HG02973 (cell line): ENCODE measurements around the gene CCL8.

Experiments
- ATAC-seq: cut with Tn5 transposase; IDR thresholded peaks from one replicate; pipeline ENCODE4 v1.9.1; 2021; ENCODE audit warnings: moderate library complexity; ENCODE audit not compliant: unreplicated experiment

Gene CCL8

DNA sequence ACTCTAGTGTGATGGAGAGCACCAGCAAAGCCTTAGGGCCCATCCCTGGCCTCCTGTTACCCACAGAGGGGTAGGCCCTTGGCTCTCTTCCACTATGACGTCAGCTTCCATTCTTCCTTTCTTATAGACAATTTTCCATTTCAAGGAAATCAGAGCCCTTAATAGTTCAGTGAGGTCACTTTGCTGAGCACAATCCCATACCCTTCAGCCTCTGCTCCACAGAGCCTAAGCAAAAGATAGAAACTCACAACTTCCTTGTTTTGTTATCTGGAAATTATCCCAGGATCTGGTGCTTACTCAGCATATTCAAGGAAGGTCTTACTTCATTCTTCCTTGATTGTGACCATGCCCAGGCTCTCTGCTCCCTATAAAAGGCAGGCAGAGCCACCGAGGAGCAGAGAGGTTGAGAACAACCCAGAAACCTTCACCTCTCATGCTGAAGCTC, at the start of gene CCL8:
CCL8 (plus strand) TSS at position 397 of the 445 bp plus-strand sequence. CDS start 67 bp downstream, outside the sequence.
- no peak for ATAC-seq

DNA sequence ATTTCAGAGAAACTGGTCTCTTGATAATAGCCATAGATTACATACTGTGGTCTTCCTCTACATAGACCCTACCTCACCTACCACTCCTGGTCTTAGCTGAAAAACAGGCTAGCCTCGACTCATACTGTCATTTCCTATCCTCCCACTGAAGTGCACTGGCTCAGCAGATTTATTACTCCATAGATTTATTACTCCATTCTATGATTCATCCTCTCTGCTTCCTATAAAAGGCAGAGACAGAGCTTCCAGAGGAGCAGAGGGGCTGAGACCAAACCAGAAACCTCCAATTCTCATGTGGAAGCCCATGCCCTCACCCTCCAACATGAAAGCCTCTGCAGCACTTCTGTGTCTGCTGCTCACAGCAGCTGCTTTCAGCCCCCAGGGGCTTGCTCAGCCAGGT, 49.3 kb upstream of the CCL8 start, which contains the start of gene CCL7:
CCL7 (plus strand) TSS at position 253 of the 400 bp plus-strand sequence; CDS start at position 323, 70 bp downstream.
- ATAC-seq = no peak

DNA sequence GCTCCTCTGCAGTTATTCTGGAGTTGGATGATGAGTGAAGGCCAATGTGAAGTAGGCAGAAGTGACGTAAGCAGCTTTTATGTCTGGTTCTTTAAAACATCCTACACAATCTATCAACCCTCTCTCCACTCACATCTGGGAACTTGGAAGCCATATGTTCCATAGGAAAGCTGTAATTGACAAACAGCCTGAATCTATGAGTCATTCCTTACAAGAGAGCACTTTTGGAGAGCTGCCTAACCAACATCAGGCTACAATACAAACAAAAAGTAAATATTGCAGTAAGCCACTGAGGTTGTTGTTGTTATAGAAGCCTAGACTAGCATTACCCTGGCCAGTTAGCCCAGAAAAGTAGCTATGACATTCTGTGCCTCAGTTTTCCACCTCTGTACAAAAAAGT, 43.4 kb upstream of the CCL8 start:
- no peak for ATAC-seq

DNA sequence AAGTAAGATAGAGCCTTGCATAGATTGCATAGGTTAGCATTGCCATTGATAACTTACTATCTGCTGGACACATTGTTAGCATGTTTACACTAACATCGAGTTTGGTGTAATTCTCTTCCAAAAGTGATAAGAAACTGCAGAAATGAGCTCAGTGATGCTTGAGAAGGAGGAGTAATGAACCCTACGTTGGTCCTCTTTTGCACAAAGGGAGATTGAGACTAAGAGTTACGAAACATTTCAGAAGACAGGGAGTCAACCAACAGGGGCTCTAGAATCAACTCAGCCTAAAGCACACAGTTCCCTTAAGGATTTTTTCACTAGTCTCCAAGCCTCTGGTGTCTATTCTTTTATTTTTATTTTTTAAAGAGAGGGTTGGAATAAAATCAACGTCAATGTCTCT, 42.4 kb upstream of the CCL8 start:
- no peak for ATAC-seq

DNA sequence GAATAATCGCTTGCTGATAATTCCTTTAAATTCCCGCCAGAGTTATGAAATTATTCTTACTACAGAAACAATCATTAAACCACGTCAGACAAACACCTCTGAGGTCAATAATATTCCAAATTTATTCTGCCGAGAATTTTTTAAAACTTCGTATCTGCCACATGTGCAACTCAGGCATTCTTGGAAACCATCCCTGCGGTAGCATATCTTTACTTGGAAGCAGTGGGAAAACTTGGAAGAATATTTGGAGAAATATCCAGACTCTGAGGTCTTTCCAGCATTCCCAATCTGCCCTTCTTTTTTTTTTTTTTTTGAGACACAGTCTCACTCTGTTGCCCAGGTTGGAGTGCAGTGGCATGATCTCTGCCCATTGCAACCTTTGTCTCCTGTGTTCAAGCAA, 35.7 kb upstream of the CCL8 start:
- no peak for ATAC-seq

DNA sequence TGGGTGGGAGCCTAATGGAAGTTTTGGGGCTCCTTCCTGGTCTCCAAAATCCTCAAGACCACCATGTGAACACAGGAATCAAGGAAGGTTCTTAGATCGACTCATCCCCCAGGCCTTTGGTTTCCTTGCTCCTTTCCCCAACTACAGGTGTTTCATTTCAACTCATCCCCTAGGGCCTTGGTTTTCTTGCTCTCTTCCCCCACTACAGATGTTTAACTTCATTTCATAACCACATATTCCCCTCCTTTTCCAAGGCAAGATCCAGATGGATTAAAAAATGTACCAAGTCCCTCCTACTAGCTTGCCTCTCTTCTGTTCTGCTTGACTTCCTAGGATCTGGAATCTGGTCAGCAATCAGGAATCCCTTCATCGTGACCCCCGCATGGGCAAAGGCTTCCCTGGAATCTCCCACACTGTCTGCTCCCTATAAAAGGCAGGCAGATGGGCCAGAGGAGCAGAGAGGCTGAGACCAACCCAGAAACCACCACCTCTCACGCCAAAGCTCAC, 33.9 kb upstream of the CCL8 start, which contains the start of gene CCL11:
CCL11 (plus strand) TSS at position 457 of the 507 bp plus-strand sequence. CDS start 67 bp downstream, outside the sequence.
- ATAC-seq = no peak

- ATAC-seq = no peak
These were observed 31.4 kb upstream of the CCL8 start for GRCh38 chr17:34287875-34288274.

DNA sequence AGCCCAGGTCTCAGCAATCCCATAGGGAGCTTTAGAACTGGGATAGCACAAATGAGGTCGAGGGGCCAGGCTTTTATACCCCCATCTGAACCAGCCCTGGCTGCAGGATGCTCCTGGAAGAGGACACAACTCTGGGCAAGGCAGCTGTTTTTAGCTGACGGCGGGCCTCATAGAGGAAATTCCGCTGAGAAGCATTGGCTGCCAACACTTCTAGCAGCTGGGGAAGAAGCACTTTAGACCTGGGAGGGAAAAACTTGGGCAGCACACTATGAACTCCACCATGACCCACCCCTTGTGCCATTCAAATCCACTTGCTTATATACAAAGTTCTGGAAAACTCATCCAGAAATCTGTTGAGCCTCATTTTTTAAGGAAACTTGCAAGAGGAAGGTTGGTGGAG, 28.6 kb upstream of the CCL8 start:
- no peak for ATAC-seq

- no peak for ATAC-seq
These were observed 27.4 kb upstream of the CCL8 start for GRCh38 chr17:34291721-34292348.

DNA sequence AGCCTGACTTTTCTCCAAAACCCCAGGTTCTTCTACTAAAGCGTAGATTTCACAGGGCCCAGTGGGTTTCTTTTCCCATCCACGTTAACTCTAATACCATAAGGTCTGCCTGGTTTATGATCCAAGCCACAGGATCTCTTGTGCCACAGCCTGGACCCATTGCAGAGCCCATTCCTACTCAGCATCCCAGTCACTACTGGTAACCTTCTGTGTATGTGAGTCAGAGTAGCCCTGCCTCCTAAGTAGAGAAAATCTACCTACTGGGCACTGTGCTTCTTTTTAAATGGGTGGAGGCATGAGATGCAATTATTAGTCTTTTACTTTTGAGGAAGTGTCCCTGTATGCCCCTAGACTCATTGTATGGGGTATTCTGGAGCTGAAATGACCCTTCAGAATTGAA, 20.2 kb upstream of the CCL8 start:
- ATAC-seq = no peak

DNA sequence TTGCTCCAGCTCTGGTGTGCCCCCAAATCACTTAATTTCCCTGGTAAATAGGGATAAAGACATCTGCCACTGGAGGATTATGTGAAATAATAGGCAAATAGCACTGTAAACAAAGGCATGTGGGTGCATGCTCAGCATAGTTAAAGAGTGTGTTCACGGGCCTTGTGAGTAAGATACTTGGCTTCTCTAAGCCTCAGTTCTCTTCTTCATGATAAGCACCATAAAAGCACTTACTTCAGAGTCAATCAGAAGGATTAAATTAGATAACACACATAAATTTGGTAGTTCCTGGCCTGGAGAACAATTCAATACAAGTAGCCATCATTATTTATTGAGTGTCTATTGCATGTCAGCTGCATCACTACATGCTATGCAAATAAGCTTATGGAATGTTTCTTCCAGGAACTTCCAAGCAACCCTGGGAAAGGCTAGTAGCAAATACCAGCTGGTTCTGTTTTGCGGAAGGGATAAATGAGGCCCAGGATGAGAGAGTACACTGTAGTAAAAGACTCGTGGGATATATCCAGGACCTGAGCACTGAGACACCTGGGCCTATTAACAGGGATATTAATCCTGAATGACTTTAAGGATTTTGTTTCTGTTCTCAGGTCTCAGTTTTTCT, 19.2 kb upstream of the CCL8 start:
- no peak for ATAC-seq

GRCh38 chr17:34300652-34301370, 18.4 kb upstream of the CCL8 start:
- no peak for ATAC-seq

DNA sequence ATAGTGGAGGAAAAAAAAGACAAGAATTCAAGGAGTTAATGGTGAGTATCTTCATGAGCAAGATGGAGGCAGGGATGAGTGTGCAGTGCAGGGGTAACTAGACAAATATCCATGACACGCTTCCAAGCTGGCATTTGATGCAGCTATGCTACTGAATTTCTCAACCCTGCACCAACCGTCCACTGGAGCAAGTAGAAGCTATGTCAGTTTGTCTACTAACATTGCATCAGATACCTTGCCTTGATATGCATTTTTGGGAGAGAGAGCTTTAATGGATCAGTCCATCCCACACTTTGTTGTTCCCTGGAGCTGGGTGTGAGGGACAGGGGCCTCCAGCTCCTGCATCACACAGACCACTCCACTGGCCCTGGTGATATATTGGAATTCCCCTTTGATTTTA, 17.2 kb upstream of the CCL8 start:
- ATAC-seq = no peak

GRCh38 chr17:34302636-34303035, 16.6 kb upstream of the CCL8 start:
- ATAC-seq = no peak

DNA sequence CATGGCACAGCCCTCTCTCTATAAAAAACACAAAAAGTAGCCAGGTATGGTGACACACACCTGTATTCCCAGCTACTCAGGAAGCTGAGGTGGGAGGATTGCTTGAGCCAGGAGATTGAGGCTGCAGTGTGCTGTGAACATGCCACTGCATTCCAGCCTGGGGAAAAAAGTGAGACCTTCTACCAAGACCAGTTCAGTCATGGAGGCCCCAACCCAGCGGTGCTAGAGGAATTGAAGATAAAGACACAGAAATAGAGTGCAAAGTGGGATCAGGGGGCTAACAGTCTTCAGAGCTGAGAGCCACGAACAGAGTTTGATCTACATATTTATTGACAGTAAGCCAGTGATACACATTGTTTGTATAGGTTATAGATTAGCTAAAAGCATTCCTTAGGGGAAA, 15.6 kb upstream of the CCL8 start:
- ATAC-seq = no peak

DNA sequence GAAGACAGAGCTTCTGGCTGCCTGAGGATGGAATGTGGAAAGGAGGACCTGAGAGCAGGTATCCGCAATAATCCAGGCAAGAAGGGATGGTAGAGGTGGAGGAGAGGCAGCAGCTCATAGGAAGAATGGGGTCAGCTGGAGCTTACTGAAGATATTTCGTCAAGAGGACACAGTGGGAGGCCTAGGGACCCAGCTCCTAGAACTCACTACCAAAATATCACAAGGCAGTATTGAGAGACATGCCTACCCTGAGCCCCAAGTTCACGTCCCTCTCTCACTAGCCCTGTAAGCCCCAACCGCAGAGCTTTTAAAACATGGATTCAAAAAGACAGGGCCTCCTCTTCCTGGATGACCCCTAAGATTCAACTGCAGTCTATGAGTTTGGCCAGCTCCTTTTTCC, 14.2 kb upstream of the CCL8 start:
- no peak for ATAC-seq

DNA sequence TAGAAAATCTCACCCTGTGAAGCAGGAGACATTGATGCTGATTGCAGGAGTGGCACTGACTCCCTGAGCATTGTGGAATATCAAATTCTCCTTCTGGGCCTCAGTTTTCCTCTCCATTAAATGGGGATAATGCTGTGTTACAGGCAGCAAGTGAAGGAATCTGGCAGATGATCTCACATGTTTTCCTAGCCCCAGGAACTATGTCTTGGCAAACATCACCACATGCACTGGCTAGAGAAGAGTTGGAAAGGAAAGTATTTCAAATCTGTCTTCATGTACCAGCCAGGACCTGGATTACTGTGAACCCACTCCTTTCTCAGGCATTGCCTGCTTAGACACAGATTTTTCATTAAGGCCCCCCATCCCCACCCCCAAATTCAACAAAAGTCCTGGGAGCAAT, 13.6 kb upstream of the CCL8 start:
- ATAC-seq = no peak

DNA sequence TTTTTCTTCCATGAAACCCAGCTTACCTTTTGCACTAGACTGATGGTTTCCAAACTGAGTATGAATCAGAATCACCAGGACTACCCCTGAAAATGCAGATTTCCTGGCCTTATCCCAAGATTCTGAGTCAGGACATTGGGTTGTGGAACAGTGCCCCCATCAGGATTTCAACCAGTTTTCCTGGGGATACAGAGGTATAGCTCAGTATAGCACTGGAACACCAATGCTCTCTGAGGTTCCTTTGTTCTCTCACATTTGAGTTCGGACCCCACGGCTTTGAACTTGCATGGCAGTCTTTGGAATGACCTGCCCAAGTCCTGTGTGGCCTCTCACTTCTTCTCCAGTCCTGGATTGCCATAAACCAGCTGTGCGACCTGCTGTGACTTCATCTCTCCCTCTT, 12.8 kb upstream of the CCL8 start:
- no peak for ATAC-seq

- ATAC-seq = no peak
These were observed 12.1 kb upstream of the CCL8 start for GRCh38 chr17:34307110-34307509.

DNA sequence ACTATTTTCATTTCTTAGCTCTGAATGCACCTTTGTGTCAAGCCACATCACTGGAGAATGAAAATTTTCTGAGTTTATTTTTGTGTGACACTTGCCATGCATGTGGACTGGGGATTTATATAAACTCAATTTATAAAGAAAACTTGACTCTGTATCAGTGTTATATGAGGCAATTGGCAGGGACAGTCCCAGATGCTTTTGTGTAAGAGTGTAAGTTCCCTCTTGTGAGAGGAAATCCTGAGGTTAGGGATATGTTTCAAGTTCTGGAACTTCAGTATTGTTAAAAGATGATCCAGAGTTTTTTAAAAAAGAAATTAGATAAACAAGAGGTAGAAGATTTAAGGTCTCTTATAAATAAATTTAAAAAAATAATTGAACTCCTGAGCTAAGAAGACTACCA, 10.9 kb upstream of the CCL8 start:
- no peak for ATAC-seq

DNA sequence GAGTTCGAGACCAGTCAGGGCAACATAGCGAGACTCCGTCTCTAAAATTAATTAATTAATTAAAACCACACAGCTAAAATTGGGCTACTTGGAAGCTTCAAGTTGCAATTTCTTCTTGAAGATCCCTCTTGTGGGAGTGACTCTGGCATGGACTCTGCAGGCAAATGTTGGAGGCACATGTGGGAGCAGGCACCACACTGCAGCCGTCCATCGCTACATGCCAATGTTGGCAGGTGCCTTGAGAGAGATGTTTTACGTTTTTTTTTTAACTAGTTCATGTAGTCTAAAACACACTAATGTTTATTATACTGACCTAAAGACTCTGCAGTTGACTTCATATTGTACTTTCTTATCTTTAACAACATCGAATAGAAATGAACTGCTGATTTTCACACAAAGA, 7.9 kb upstream of the CCL8 start:
- no peak for ATAC-seq

- no peak for ATAC-seq
These were observed 7.2 kb upstream of the CCL8 start for GRCh38 chr17:34312080-34312479.
